GM19395 (cell line): Measurements from ENCODE around the gene ADAM19.

Experiments used
- ATAC-seq: cut with Tn5 transposase; IDR thresholded peaks from one replicate; pipeline ENCODE4 v1.9.1; 2021; ENCODE audit warnings: mild to moderate bottlenecking, moderate library complexity; ENCODE audit not compliant: unreplicated experiment

ADAM19 gene

DNA sequence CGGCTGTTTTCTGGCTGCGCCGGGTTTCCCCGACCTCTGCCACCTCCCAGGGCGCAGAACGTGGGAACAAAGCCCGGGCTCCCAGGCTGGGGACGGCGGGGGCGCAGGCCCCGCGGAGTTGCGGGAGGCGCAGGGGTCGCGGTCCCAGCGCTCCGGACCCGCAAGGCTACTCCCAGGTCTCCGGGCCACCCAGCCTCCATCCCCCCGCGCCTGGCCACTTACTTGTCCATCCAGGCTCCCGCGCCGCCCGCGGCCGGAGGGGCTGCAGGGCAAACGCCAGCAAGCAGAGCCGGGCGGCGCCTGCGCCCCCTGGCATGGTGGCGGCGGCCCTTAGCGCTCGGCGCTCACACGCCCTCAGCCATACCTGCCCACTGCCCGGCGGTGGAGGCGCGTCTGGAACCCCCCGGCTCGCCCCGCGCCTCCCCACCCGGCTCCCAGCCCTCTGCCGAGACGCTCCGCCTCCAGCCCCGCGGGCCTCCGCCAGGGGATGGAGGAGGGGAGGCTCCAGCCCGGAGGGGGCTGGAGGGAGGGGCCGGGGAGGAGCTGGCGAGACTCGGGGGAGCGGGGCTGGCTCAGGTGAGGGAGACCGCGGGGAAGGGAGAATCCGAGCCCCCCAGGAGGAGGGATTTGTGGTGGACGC is at the start of gene ADAM19:
Gene ADAM19, minus strand, starts transcription at position 395 of the 640 bp plus-strand sequence. Its CDS starts 79 bp downstream, at position 316.
- ATAC-seq: peak; percentile 39

DNA sequence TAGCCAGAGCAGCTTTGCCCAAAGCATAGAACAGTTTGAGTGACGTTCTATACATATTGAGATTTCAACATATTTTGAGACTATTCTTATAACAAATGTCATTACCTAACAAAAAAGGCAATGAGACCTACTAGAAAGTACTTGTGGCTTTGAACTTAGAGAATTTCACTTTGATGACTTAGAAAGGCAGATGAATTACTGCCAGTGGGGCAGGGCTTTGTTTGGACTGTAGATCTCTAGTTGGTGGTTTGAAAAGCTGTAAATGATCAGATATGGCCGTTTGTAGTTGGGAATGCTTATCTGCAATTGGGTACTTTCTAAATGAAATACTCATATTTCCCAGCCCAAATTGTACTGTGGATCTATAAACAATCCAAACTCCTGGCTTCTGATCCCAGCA is 48.6 kb upstream of the ADAM19 start:
- ATAC-seq: no peak

GRCh38 chr5:157620776-157621175 is 45.2 kb upstream of the ADAM19 start:
- no peak for ATAC-seq

DNA sequence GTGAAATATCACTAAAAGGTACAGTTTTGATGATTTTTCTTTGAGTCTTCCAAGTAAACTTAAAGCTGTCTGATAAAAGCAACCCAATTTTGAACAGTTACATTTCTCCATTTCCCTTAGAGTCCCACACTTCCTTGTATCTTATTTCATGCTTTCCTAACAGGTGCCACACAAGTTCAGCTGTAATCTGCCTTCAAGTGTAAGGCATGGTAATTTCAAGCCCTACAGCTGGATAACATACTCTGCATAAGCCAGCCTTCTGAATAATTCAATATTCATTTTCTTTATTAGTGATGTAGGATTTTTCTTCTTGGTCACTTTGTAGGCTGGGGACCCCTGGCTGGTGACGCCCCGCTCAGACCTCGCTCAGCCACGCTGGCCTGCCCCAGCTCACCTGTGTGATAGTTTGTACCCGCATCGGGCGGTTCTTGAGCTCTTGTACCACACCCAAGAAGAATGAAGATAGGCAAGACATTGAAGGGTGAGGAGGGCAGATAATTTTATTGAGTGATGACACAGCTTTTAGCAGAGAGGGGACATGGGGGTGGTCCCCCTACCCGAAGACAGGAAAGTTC is 42.7 kb upstream of the ADAM19 start:
- no peak for ATAC-seq

DNA sequence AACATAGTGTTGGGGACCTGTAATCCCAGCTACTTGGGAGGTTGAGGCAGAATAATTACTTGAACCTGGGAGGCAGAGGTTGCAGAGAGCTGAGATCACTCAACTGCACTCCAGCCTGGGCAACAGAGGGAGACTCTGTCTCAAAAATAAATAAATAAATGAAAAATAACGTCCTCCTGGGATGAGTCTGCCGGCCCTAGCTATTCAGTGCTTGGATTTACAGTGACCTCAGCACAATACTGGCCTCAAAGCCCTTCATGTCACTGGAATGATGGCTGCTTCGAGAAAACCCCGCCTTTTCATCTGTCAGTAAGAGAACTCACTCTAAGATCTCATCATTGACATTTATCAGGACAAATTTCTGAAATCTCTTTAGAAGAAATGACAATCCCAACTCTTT is 41.2 kb upstream of the ADAM19 start:
- no peak for ATAC-seq

- ATAC-seq: no peak
Observed at GRCh38 chr5:157613385-157614245, 38.0 kb upstream of the ADAM19 start.

- ATAC-seq: no peak
Observed at GRCh38 chr5:157612581-157612980, 37.0 kb upstream of the ADAM19 start.

- peak; percentile 65 for ATAC-seq
Observed at GRCh38 chr5:157611571-157612476, 36.2 kb upstream of the ADAM19 start.

DNA sequence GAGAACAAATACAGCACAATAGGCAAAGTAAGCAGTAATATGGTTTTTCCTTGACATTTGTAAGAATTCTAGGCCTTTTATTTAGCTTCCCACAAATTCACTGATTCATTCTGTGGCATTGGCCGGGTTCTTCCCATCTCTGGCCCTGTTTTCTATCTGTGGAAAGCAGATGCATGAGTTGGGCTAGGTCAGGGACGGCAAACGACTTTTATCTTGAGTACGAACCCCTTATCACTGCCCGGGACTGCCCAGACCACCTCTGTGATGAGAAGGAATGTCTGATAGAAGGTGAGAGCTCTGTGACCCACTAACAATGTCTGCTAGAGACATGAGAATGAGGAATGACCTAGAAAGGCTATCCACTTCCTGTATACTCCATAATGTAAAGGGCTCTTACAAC is 35.4 kb upstream of the ADAM19 start:
- no peak for ATAC-seq

DNA sequence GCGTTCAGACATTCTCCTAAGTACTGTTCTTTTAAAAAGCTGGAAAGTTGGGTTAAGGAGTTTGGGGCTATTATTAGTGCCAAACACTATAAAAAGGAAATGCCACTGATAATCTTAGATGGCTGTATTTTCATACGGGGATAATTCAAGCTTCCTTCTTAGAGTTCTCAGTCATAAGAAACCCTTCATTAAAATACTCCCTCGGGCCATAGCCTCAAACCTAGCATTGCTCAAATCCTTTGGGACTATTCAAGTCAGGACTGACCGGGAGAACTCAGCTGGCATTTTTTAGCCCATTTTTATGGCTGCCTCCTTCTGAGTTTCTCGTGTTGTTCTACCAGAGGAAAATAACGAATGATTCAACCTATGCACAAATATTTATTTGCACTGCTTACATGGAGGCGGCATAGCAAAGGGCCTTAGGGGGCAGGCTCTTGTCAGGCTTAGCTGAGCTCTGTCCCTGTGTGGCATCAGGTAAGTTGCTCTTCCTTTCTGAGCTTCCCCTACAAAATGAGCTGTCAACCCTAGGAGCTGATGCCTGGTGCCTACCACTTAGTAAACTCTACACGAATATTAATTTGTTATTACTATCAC is 33.5 kb upstream of the ADAM19 start:
- no peak for ATAC-seq

DNA sequence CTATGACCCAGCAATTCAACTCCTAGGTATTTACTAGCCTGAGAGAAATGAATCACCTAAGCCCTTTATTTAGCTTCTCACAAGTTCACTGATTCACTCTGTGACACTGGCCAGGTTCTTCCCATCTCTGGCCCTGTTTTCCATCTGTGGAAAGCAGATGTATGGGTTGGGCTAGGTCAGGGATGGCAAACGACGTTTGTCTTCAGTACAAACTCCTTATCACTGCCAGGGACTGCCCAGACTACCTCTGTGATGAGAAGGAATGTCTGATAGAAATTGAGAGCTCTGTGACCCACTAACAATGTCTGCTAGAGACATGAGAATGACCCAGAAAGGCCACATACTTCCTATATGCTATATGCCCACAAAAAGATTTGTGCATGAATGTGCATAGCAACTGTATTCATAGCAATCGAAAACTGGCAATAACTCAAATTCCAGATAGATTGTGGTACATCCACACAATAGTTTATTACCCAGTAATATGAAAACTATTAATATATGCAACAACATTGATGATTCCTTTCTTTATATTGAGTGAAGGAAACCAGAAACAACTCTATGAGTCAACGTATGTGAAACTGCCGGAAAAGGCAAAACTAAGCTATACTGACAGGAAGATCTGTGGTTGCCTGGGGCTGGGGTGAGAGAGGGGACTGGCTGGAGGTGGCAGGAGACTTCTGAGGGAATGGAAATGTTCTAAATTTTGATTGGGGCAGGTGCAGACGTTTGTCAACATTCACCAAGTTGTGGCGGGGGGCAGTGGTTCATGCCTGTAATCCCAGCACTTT is 32.0 kb upstream of the ADAM19 start:
- peak; percentile 53 for ATAC-seq

DNA sequence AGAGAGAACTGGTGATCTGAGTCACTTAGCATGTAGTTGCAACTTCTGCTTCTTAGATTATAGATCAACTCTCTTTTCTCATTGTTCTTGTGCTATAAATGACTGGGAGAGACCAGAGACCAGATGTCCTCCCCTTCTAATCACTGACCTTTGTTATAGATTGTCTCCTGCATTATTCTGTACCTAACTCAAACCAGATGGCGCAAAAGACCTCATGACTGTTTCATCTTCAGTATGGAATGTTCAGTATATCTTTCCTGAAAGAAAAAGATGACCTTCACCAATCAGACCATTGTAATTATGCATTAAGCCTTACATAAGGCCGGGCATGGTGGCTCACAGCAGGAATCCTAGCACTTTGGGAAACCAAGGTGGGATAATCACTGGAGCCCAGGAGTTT is 30.5 kb upstream of the ADAM19 start:
- no peak for ATAC-seq

DNA sequence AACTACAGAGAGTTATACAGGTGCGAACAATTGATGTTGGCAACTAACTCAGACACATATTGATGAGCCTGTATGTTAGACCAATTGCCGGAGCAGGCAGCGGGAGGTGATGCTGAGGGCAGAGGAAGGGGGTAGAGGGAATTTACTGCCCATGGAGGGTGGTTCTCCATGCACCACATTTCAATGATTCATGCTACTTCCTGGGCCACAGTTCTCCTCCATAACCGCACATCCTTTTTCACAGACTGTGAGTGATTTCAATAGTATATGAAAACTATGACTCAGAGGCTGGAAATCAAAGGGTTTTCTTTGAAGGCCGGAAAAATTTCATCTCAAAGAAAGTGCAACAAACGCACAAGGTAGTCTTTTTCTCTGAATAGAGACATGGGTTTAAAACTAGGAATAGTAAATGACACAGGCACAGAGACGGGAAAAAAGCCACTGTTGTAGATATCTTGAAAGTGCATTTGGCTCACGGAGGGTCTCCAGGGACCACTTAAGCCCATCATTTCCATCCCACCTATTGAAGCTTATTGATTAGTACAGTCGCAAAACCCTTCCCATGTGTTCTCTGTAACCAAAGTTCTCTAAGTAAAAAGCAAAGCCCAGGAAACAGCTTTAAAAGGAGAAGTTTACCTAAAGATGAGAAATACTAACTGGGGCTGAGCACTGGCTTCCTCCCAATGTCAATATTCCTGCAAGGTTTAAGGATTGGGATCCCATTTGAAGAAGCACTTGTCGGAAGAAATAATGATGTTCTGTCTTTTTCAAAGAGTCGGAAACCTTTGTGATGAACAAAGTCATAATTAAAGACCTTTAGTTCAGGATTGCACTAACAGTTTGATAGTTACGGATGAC is 28.0 kb upstream of the ADAM19 start:
- ATAC-seq: peak; percentile 47

DNA sequence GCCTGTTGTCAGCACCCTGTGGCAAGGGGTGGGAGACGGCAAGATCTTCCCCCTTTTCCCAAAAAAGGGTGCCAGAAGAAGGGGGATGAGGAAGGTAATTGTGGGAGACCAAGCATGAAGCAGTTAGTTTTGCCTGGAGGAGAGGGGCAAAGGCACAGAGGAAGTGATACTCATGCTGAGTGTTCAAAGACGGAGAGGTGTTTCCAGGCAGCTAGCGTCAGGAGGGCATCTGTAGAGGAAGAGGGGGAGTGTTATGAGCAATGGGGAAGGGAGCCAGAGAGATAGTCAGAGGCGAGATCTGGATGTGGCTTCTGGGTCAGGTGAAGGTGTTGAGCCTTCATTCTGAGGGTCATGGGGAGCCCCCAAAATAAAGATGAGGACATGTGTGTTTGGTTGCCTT is 26.9 kb upstream of the ADAM19 start:
- ATAC-seq: peak; percentile 54

DNA sequence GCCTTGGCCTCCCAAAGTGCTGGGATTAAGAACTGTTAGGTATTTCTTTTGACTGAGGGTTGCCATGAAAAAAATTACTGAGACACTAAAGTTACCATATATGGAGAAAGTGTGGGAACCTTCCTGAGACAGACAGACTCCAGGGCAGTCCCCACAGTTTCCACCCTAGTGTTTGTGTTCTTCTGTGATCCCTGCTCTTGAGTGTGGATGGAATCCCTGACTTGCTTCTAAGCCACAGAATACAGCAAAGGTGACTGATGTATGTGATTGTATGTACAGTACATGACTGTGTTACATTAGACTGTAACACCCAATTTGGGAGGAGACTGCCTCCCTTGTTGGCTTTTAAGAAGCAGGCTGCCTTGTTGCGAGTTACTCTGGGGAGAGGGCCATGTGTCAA is 24.7 kb upstream of the ADAM19 start:
- ATAC-seq: no peak

DNA sequence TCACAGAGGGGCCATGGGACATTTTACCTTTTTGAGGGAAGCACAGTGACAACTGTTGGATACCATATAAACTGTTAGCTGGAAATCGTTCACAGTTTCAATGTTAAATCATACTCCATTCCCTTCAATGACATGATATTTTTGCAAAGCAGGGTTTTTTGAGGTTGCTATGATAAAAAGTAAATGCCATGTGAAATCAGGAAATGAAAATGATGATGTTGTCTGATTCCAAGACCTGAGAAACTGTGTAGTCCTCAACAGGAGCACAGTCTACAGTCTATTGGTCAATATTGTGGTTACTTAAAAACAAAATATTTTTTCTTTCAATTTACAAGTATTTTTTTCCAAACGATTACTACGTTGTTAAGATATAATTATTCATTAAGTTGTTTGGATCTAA is 24.0 kb upstream of the ADAM19 start:
- no peak for ATAC-seq

DNA sequence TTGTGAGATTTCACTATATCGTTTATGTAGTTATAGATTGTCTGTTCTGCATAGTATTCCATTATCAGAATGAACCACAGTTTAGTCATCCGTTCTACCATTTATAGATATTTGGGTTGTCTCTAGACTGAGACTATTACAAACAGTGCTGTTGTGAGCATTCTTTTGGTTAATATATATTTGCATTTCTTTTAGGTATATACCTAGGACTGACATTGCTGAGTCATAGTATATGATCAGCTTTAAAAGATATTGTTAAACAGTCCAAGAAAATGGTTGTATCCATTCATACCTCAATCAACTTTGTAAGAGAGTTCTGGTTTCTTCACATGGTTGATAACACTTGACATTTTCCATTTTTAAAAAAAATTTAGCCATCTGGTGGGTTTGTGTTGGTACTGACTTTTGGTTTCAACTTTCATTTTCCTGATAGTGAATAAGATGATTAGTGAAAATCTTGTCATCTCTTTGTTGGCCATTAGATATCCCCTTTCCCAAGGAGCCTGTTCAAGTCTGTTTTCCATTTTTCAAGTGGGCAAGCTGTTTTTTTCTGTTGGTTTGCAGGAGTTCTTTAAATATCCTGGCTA is 22.9 kb upstream of the ADAM19 start:
- no peak for ATAC-seq

- ATAC-seq: no peak
Observed at GRCh38 chr5:157597277-157597676, 21.7 kb upstream of the ADAM19 start.
